Stimulated activated naive B cell treated with anti-CD40 and anti-IgM and Interleukin-4, amounts not matched to agents 10 μg/mL and 1 μg/mL and 100 μg/mL, for 72 hours (primary cell): ENCODE measurements around the gene NUP210L.

Experiments
- ATAC-seq, 2 donors: fragments of 150-1000 bp; cut with Tn5 transposase; replicated peaks; 2 replicates each; pipeline ENCODE4 v1.10.0; 2021; ENCODE audit warnings: moderate library complexity in 1 of 2
- DNase-seq: peaks from one replicate; pipeline ENCODE4 v3.0.0; 2021
- H3K27ac Mint-ChIP-seq: one replicate; pipeline ENCODE4 v1.8.0; 2022; ENCODE audit warnings: mild to moderate bottlenecking, mixed read lengths
- H3K27me3 Mint-ChIP-seq, 2 donors: one replicate each; pipeline ENCODE4 v1.8.0; 2022; ENCODE audit warnings: mixed read lengths in 2 of 2
- H3K36me3 Mint-ChIP-seq, 2 donors: one replicate each; pipeline ENCODE4 v1.8.0; 2022; ENCODE audit warnings: mixed read lengths in 2 of 2, mild to moderate bottlenecking in 1 of 2
- H3K4me1 Mint-ChIP-seq, 2 donors: one replicate each; pipeline ENCODE4 v1.8.0; 2022; ENCODE audit warnings: mixed read lengths in 2 of 2, mild to moderate bottlenecking in 1 of 2
- H3K4me3 Mint-ChIP-seq, 2 donors: one replicate each; pipeline ENCODE4 v1.8.0; 2022; ENCODE audit warnings: mild to moderate bottlenecking in 2 of 2, mixed read lengths in 2 of 2, moderate library complexity in 1 of 2
- H3K9me3 Mint-ChIP-seq, 2 donors: one replicate each; pipeline ENCODE4 v1.8.0; 2022; ENCODE audit warnings: mixed read lengths in 2 of 2, mild to moderate bottlenecking in 1 of 2

Gene NUP210L

GRCh38 chr1:153954826-153955225 is 200.0 kb downstream of the NUP210L start:
- DNase-seq (no peak), ATAC-seq (no peak)
- H3K27me3 Mint-ChIP-seq: no peaks in the 10 kb centered on the region
- H3K36me3 Mint-ChIP-seq: peaks cover 52 to 73% of the 10 kb centered on the region in 2 donors
- H3K4me3 Mint-ChIP-seq: peak overlapping the region in 1 of 2 donors; percentile 7
- no peak overlapping the region for H3K27ac Mint-ChIP-seq
- no peaks in the 10 kb centered on the region for H3K9me3 Mint-ChIP-seq
- peaks cover 60 to 84% of the 10 kb centered on the region in 2 donors for H3K4me1 Mint-ChIP-seq

GRCh38 chr1:153953859-153954365 is 201.0 kb downstream of the NUP210L start:
- no peaks in the 10 kb centered on the region for H3K9me3 Mint-ChIP-seq

GRCh38 chr1:153951801-153952200 is 203.1 kb downstream of the NUP210L start:
- DNase-seq (no peak), ATAC-seq (no peak)
- H3K36me3 Mint-ChIP-seq: peaks cover 53 to 72% of the 10 kb centered on the region in 2 donors
- peak overlapping the region; percentile 48 for H3K27ac Mint-ChIP-seq
- H3K4me3 Mint-ChIP-seq: no peak overlapping the region
- H3K9me3 Mint-ChIP-seq: no peaks in the 10 kb centered on the region
- no peaks in the 10 kb centered on the region for H3K27me3 Mint-ChIP-seq
- H3K4me1 Mint-ChIP-seq: peaks cover 70 to 87% of the 10 kb centered on the region in 2 donors

More at GRCh38 chr1:153953859-153954365, 201.0 kb downstream of the NUP210L start:
- Mint-ChIP-seq H3K4me1 (peaks cover 57 to 82% of the 10 kb centered on the region in 2 donors), H3K4me3 (peak overlapping the region; percentile 7 to 33), H3K36me3 (peaks cover 57 to 72% of the 10 kb centered on the region in 2 donors), H3K27ac (peak overlapping the region; percentile 60), H3K27me3 (no peaks in the 10 kb centered on the region)
- DNase-seq: no peak
- no peak for ATAC-seq

GRCh38 chr1:153951183-153951582 is 203.7 kb downstream of the NUP210L start:
- ATAC-seq: no peak
- Mint-ChIP-seq H3K27ac (peak overlapping the region; percentile 74), H3K4me3 (no peak overlapping the region), H3K9me3 (no peaks in the 10 kb centered on the region), H3K4me1 (peaks cover 66 to 84% of the 10 kb centered on the region in 2 donors), H3K36me3 (peaks cover 55 to 70% of the 10 kb centered on the region in 2 donors), H3K27me3 (no peaks in the 10 kb centered on the region)
- DNase-seq: no peak

- H3K4me1 Mint-ChIP-seq: peaks cover 72 to 89% of the 10 kb centered on the region in 2 donors
- ATAC-seq (peak; percentile 58 to 60), DNase-seq (peak; percentile 76)
- H3K4me3 Mint-ChIP-seq: peak within 1 kb of the TSS; percentile 95
- H3K36me3 Mint-ChIP-seq: peaks cover 64 to 86% of the 10 kb centered on the region in 2 donors
- H3K9me3 Mint-ChIP-seq: no peaks in the 10 kb centered on the region
- peak within 1 kb of the TSS; percentile 99 for H3K27ac Mint-ChIP-seq
- no peaks in the 10 kb centered on the region for H3K27me3 Mint-ChIP-seq
Measured at GRCh38 chr1:153946622-153947241, 208.1 kb downstream of the NUP210L start, which contains the start of gene DENND4B. Gene DENND4B, minus strand, starts transcription at chr1:153946718. Its CDS starts 2,344 bp downstream, at chr1:153944374.

GRCh38 chr1:153945795-153946621 is 208.9 kb downstream of the NUP210L start:
- no peaks in the 10 kb centered on the region for H3K27me3 Mint-ChIP-seq
- DNase-seq (peak; percentile 96), ATAC-seq (peak; percentile 80 to 83)
- H3K4me3 Mint-ChIP-seq: peak overlapping the region; percentile 95
- peaks cover 64 to 82% of the 10 kb centered on the region in 2 donors for H3K4me1 Mint-ChIP-seq
- peak overlapping the region; percentile 99 for H3K27ac Mint-ChIP-seq
- peaks cover 61 to 86% of the 10 kb centered on the region in 2 donors for H3K36me3 Mint-ChIP-seq
- H3K9me3 Mint-ChIP-seq: no peaks in the 10 kb centered on the region

GRCh38 chr1:153945131-153945794 is 209.6 kb downstream of the NUP210L start:
- H3K4me1 Mint-ChIP-seq: peaks cover 62 to 81% of the 10 kb centered on the region in 2 donors
- H3K27me3 Mint-ChIP-seq: no peaks in the 10 kb centered on the region
- peak; percentile 71 for DNase-seq
- H3K36me3 Mint-ChIP-seq: peaks cover 59 to 86% of the 10 kb centered on the region in 2 donors
- H3K4me3 Mint-ChIP-seq: peak overlapping the region; percentile 95
- no peaks in the 10 kb centered on the region for H3K9me3 Mint-ChIP-seq
- ATAC-seq: peak; percentile 59 to 62
- H3K27ac Mint-ChIP-seq: peak overlapping the region; percentile 99

- Mint-ChIP-seq H3K4me1 (peaks cover 59 to 81% of the 10 kb centered on the region in 2 donors), H3K36me3 (peaks cover 59 to 86% of the 10 kb centered on the region in 2 donors), H3K27ac (peak overlapping the region; percentile 99), H3K27me3 (no peaks in the 10 kb centered on the region), H3K4me3 (peak overlapping the region; percentile 95), H3K9me3 (no peaks in the 10 kb centered on the region)
- DNase-seq (no peak), ATAC-seq (no peak)
Measured at GRCh38 chr1:153944827-153945117, 210.1 kb downstream of the NUP210L start.

GRCh38 chr1:153944005-153944826 is 210.7 kb downstream of the NUP210L start:
- ATAC-seq: no peak
- Mint-ChIP-seq H3K27ac (peak overlapping the region; percentile 99), H3K27me3 (no peaks in the 10 kb centered on the region), H3K36me3 (peaks cover 62 to 89% of the 10 kb centered on the region in 2 donors), H3K9me3 (no peaks in the 10 kb centered on the region), H3K4me1 (peaks cover 57 to 82% of the 10 kb centered on the region in 2 donors), H3K4me3 (peak overlapping the region; percentile 95)
- no peak for DNase-seq

GRCh38 chr1:153942766-153943549 is 211.9 kb downstream of the NUP210L start:
- Mint-ChIP-seq H3K27me3 (no peaks in the 10 kb centered on the region), H3K9me3 (no peaks in the 10 kb centered on the region), H3K27ac (peak overlapping the region; percentile 80), H3K36me3 (peaks cover 58 to 83% of the 10 kb centered on the region in 2 donors), H3K4me1 (peaks cover 48 to 72% of the 10 kb centered on the region in 2 donors), H3K4me3 (no peak overlapping the region)
- DNase-seq (no peak), ATAC-seq (no peak)
